HepG2 (cell line): ENCODE data around the gene METAP1D. TPM values are rescaled to one million over a fixed set of nuclear protein-coding genes. Genes with fewer than 3 reads are reported as not detected.

Experiments
- CEBPG ChIP-seq: IDR thresholded peaks from 2 replicates; pipeline ENCODE4 v1.6.1; 2016
- EHMT2 ChIP-seq: fragments of 200-600 bp; sonication (generic); IDR thresholded peaks from 2 replicates; pipeline ENCODE4 v1.7.0; 2017; ENCODE audit warnings: antibody characterized with exemption, low read depth, low read length, borderline replicate concordance
- GTF2F1 ChIP-seq: fragments of 150-350 bp; IDR thresholded peaks from 2 replicates; pipeline ENCODE4 v1.6.1; 2014; ENCODE audit warnings: low read length
- HDAC6 ChIP-seq: fragments of 200-600 bp; sonication (generic); IDR thresholded peaks from 2 replicates; pipeline ENCODE4 v1.7.0; 2017; ENCODE audit warnings: mild to moderate bottlenecking, antibody characterized with exemption, low read length, low read depth
- HNRNPL ChIP-seq: fragments of 200-400 bp; formaldehyde crosslinking; IDR thresholded peaks from 2 replicates; pipeline ENCODE4 v1.6.1; 2017; ENCODE audit warnings: mild to moderate bottlenecking, low read depth, low read length
- KLF12 ChIP-seq: sonication (generic); formaldehyde crosslinking; IDR thresholded peaks from 2 replicates; pipeline ENCODE4 v1.4.0; 2020; ENCODE audit warnings: missing genetic modification reagents, borderline replicate concordance
- KLF6 ChIP-seq: IDR thresholded peaks from 2 replicates; pipeline ENCODE4 v1.8.0; 2016; ENCODE audit warnings: missing biosample characterization, missing genetic modification reagents
- MED1 ChIP-seq: sonication (generic); formaldehyde crosslinking; IDR thresholded peaks from 2 replicates; pipeline ENCODE4 v1.4.0; 2020; ENCODE audit warnings: missing genetic modification reagents
- NAIF1 ChIP-seq: sonication (generic); formaldehyde crosslinking; IDR thresholded peaks from 2 replicates; pipeline ENCODE4 v1.5.0; 2020; ENCODE audit warnings: mild to moderate bottlenecking, missing genetic modification reagents, borderline replicate concordance
- NFRKB ChIP-seq: fragments of 450-650 bp; IDR thresholded peaks from 2 replicates; pipeline ENCODE4 v1.6.1; 2017
- NKX3-1 ChIP-seq: sonication (generic); formaldehyde crosslinking; IDR thresholded peaks from 2 replicates; pipeline ENCODE4 v1.5.0; 2020; ENCODE audit warnings: missing genetic modification reagents
- NONO ChIP-seq, 2 experiments: fragments of 450-650 bp in 1 of 2; sonication (generic) in 1 of 2; formaldehyde crosslinking in 1 of 2; IDR thresholded peaks in 1 of 2; conservative IDR thresholded peaks in 1 of 2; 2 replicates each; pipeline versions ENCODE4 v1.6.1 to v1.8.0; 2017 to 2022; ENCODE audit warnings: mild to moderate bottlenecking in 1 of 2, missing genetic modification reagents in 1 of 2, moderate library complexity in 1 of 2
- TBP ChIP-seq: sonication (generic); formaldehyde crosslinking; IDR thresholded peaks from 2 replicates; pipeline ENCODE4 v1.5.0; 2020; ENCODE audit warnings: missing genetic modification reagents
- TEAD2 ChIP-seq: sonication (generic); formaldehyde crosslinking; IDR thresholded peaks from 2 replicates; pipeline ENCODE4 v1.9.0; 2021; ENCODE audit warnings: missing genetic modification reagents
- U2AF1 ChIP-seq: fragments of 200-400 bp; formaldehyde crosslinking; optimal IDR thresholded peaks from 2 replicates; pipeline ENCODE3; 2017; ENCODE audit warnings: mild to moderate bottlenecking, low read depth, low read length
- ZMYM2 ChIP-seq: sonication (generic); formaldehyde crosslinking; IDR thresholded peaks from 2 replicates; pipeline ENCODE4 v1.8.0; 2022; ENCODE audit warnings: mild to moderate bottlenecking, missing genetic modification reagents
- ZNF234 ChIP-seq: sonication (generic); formaldehyde crosslinking; conservative IDR thresholded peaks from 2 replicates; pipeline ENCODE4 v1.5.1; 2020; ENCODE audit warnings: mild to moderate bottlenecking, missing genetic modification reagents
- ZNF3 ChIP-seq: IDR thresholded peaks from 2 replicates; pipeline ENCODE4 v1.7.0; 2017; ENCODE audit warnings: inconsistent platforms
- ZNF33A ChIP-seq: sonication (generic); formaldehyde crosslinking; IDR thresholded peaks from 2 replicates; pipeline ENCODE4 v1.5.1; 2020; ENCODE audit warnings: missing genetic modification reagents, mild to moderate bottlenecking, moderate library complexity, borderline replicate concordance
- polyA plus RNA-seq, 8 experiments: library from polyadenylated mRNA; depleted of rRNA in 3 of 8; stranded (reverse) in 7 of 8; unstranded in 1 of 8; fragments of >200 nt; fragmentation: Illumina TruSeq in 4 of 8; extraction: Trizol in 4 of 8; gene quantifications; 2 replicates each; pipeline versions ENCODE4 v1.2.1 to v1.2.3, GENCODE V29; 2011 to 2016; ENCODE audit warnings: low read depth in 4 of 8, missing spikeins in 1 of 8, mixed read lengths in 1 of 8; ENCODE audit not compliant: insufficient read depth in 1 of 8
- total RNA-seq, 5 experiments: library from RNA; depleted of rRNA; stranded (reverse); fragments of >200 nt; fragmentation: Illumina TruSeq; extraction: Trizol; gene quantifications; 2 replicates each; pipeline ENCODE4 v1.2.3, GENCODE V29; 2016; ENCODE audit warnings: low read depth in 1 of 5
- TF ChIP-seq, protein P1 (sequence below): sonication (generic); formaldehyde crosslinking; IDR thresholded peaks from 2 replicates; pipeline ENCODE4 v1.5.0; 2020; ENCODE audit warnings: mild to moderate bottlenecking, missing genetic modification reagents, borderline replicate concordance
- TF ChIP-seq, protein P2 (sequence below): sonication (generic); formaldehyde crosslinking; IDR thresholded peaks from 2 replicates; pipeline ENCODE4 v1.8.1; 2022; ENCODE audit warnings: low read depth, mild to moderate bottlenecking, missing genetic modification reagents
- TF ChIP-seq, protein P3 (sequence below): sonication (generic); formaldehyde crosslinking; IDR thresholded peaks from 2 replicates; pipeline ENCODE4 v1.8.0; 2023; ENCODE audit warnings: mild to moderate bottlenecking, missing genetic modification reagents
- TF ChIP-seq, protein P4 (sequence below): sonication (generic); formaldehyde crosslinking; IDR thresholded peaks from 2 replicates; pipeline ENCODE4 v1.5.0; 2020; ENCODE audit warnings: mild to moderate bottlenecking, missing genetic modification reagents, moderate library complexity

The METAP1D gene
- total and polyA plus RNA-seq, 2 of the 13 experiments (the other 11 are each of a cell fraction or from before 2014, with no cell fraction given): 14.7 to 21.6 TPM

DNA sequence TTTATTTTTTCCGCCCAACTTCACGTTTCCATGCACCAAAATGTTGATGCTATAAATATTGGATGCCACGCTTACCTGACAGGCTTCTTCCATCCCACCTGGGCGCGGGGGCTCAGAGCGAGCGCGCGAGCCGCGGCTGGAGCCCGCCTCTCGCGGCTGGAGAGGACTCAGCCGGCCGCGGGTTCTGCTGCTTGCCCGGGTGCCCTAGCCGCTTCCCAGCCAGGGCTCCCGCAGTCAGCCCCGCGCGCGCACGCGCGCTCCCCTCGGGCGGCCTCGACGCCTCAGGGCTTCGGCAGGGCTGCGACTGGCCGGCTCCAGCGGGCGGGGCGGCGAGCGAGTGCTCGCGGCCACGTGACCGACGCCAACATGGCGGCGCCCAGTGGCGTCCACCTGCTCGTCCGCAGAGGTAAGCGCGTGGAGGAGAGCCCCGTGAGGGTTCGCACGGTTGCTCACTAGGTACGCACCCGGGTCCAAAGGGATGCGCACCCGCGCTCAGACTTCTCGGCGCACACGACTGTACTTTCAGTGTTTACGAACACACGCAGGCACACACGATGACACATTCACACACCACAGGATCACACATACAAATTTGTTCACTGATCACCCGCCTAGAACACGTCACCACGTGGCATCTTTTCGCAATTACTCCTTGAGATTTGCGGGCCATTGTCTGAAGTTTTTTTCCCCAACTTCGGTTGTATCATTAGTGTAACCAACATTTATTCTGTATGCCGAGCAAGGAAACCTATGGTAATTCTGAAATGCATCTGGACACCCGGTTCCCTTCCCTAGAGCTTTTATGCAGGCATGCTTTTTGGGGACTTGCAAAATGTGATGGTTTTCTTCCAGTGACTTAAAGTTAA lies at the start of gene METAP1D (continued):
- TF ChIP-seq, protein P1, sequence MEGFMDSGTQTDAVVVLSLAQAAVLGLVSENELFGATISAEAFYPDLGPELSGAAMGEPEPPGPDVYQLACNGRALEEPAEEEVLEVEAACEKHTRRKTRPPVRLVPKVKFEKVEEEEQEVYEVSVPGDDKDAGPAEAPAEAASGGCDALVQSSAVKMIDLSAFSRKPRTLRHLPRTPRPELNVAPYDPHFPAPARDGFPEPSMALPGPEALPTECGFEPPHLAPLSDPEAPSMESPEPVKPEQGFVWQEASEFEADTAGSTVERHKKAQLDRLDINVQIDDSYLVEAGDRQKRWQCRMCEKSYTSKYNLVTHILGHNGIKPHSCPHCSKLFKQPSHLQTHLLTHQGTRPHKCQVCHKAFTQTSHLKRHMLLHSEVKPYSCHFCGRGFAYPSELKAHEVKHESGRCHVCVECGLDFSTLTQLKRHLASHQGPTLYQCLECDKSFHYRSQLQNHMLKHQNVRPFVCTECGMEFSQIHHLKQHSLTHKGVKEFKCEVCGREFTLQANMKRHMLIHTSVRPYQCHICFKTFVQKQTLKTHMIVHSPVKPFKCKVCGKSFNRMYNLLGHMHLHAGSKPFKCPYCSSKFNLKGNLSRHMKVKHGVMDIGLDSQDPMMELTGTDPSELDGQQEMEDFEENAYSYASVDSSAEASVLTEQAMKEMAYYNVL: peak; percentile 96
- TF ChIP-seq, protein P2, sequence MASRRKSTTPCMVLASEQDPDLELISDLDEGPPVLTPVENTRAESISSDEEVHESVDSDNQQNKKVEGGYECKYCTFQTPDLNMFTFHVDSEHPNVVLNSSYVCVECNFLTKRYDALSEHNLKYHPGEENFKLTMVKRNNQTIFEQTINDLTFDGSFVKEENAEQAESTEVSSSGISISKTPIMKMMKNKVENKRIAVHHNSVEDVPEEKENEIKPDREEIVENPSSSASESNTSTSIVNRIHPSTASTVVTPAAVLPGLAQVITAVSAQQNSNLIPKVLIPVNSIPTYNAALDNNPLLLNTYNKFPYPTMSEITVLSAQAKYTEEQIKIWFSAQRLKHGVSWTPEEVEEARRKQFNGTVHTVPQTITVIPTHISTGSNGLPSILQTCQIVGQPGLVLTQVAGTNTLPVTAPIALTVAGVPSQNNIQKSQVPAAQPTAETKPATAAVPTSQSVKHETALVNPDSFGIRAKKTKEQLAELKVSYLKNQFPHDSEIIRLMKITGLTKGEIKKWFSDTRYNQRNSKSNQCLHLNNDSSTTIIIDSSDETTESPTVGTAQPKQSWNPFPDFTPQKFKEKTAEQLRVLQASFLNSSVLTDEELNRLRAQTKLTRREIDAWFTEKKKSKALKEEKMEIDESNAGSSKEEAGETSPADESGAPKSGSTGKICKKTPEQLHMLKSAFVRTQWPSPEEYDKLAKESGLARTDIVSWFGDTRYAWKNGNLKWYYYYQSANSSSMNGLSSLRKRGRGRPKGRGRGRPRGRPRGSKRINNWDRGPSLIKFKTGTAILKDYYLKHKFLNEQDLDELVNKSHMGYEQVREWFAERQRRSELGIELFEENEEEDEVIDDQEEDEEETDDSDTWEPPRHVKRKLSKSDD (CRISPR knock-in tag): peak; percentile 99
- TF ChIP-seq CEBPG (CRISPR knock-in tag) (peak; percentile 62), GTF2F1 (peak; percentile 52; the same call in 1 of the 2 replicates), NONO (IDR thresholded peaks at IDR 0.05) (no peak), NONO (CRISPR knock-in tag; conservative IDR thresholded peaks at IDR 0.05) (peak; percentile 100), KLF12 (peak; percentile 94), HDAC6 (no peak), ZNF234 (CRISPR knock-in tag) (no peak), U2AF1 (peak; percentile 74), NAIF1 (CRISPR knock-in tag) (no peak), TEAD2 (CRISPR knock-in tag) (no peak; the same call in 1 of the 2 replicates), ZNF33A (CRISPR knock-in tag) (no peak), ZNF3 (CRISPR knock-in tag) (peak; percentile 55; the same call in 1 of the 2 replicates), NFRKB (peak; percentile 81), EHMT2 (no peak), TBP (CRISPR knock-in tag) (0 out of 2 replicates have a peak, but pooled peaks have one; percentile 68), NKX3-1 (CRISPR knock-in tag) (peak; percentile 95; the same call in 1 of the 2 replicates), HNRNPL (no peak), ZMYM2 (0 out of 2 replicates have a peak, but pooled peaks have one; percentile 55), KLF6 (CRISPR knock-in tag) (peak; percentile 92), MED1 (CRISPR knock-in tag) (peak; percentile 86; the same call in 1 of the 2 replicates)
- TF ChIP-seq, protein P3, sequence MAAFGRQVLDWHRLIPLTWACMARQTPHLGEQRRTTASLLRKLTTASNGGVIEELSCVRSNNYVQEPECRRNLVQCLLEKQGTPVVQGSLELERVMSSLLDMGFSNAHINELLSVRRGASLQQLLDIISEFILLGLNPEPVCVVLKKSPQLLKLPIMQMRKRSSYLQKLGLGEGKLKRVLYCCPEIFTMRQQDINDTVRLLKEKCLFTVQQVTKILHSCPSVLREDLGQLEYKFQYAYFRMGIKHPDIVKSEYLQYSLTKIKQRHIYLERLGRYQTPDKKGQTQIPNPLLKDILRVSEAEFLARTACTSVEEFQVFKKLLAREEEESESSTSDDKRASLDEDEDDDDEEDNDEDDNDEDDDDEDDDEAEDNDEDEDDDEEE (CRISPR knock-in tag): peak; percentile 96
- TF ChIP-seq, protein P4, sequence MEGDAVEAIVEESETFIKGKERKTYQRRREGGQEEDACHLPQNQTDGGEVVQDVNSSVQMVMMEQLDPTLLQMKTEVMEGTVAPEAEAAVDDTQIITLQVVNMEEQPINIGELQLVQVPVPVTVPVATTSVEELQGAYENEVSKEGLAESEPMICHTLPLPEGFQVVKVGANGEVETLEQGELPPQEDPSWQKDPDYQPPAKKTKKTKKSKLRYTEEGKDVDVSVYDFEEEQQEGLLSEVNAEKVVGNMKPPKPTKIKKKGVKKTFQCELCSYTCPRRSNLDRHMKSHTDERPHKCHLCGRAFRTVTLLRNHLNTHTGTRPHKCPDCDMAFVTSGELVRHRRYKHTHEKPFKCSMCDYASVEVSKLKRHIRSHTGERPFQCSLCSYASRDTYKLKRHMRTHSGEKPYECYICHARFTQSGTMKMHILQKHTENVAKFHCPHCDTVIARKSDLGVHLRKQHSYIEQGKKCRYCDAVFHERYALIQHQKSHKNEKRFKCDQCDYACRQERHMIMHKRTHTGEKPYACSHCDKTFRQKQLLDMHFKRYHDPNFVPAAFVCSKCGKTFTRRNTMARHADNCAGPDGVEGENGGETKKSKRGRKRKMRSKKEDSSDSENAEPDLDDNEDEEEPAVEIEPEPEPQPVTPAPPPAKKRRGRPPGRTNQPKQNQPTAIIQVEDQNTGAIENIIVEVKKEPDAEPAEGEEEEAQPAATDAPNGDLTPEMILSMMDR (CRISPR knock-in tag): peak; percentile 36; the same call in 1 of the 2 replicates
